Endothelial cell of umbilical vein (primary cell): ENCODE data around the gene KRTAP10-12. TPM values are rescaled to one million over a fixed set of nuclear protein-coding genes. Genes with fewer than 3 reads are reported as not detected.

Experiments used
- BruUV-seq: library from RNA; stranded (reverse); fragments of 400-500 nt; replicated peaks from 2 replicates; lab custom pipeline; 2021; lab: Mats Ljungman, UMichigan
- CTCF ChIA-PET: fragments of 300-600, 350-600 bp; sonication (Branson Sonifier 250); formaldehyde crosslinking; loops from one replicate; lab custom pipeline; 2021; ENCODE audit warnings: antibody characterized with exemption, inconsistent platforms; lab: Charles Lee
- POLR2A ChIA-PET: fragments of 300-600, 350-600 bp; sonication (Branson Sonifier 250); formaldehyde crosslinking; loops from one replicate; lab custom pipeline; 2021; ENCODE audit warnings: antibody characterized with exemption, inconsistent platforms; lab: Charles Lee
- DNase-seq: peaks from one replicate; pipeline ENCODE4 v3.0.0-alpha.2; 2011; ENCODE audit warnings: low read depth, low spot score
- FAIRE-seq: peaks from 2 replicates; lab custom pipeline; 2011; peaks lifted over from hg19 to GRCh38; lab: Jason Lieb, UNC
- H2AFZ ChIP-seq: 2 replicates; pipeline ENCODE4 v1.6.0; 2012; ENCODE audit warnings: low read depth, low read length, control low read depth, inconsistent platforms
- H3K27ac ChIP-seq: 2 replicates; pipeline ENCODE4 v1.5.1; 2011; ENCODE audit warnings: low read depth, mild to moderate bottlenecking, control low read depth, low read length, moderate library complexity; ENCODE audit not compliant: insufficient read depth
- H3K27me3 ChIP-seq, 2 experiments: 2 replicates each; pipeline versions ENCODE4 v1.6.0 to v1.6.1; 2011; ENCODE audit warnings: low read length in 2 of 2, mixed read lengths in 1 of 2; ENCODE audit not compliant: control insufficient read depth in 2 of 2, insufficient read depth in 2 of 2
- H3K36me3 ChIP-seq, 2 experiments: 2 replicates in 1 of 2; 3 replicates in 1 of 2; pipeline ENCODE4 v1.5.1; 2011; ENCODE audit warnings: low read length in 2 of 2, mild to moderate bottlenecking in 1 of 2, moderate library complexity in 1 of 2; ENCODE audit not compliant: control insufficient read depth in 2 of 2, insufficient read depth in 2 of 2; ENCODE audit errors: extremely low read depth in 1 of 2
- H3K4me1 ChIP-seq: 3 replicates; pipeline ENCODE4 v1.5.1; 2011; ENCODE audit warnings: mild to moderate bottlenecking, low read length; ENCODE audit not compliant: control insufficient read depth, insufficient read depth; ENCODE audit errors: extremely low read depth
- H3K4me2 ChIP-seq: 2 replicates; pipeline ENCODE4 v1.6.1; 2011; ENCODE audit warnings: low read length, control low read depth, mixed read lengths; ENCODE audit not compliant: insufficient read depth
- H3K4me3 ChIP-seq, 3 experiments: fragments of 200-600 bp in 1 of 3; sonication (generic), shearing (Covaris generic) in 1 of 3; replicated peaks in 1 of 3; 2 replicates each; pipeline ENCODE4 v1.5.1; 2011 to 2016; ENCODE audit warnings: control low read depth in 3 of 3, low read length in 3 of 3, mild to moderate bottlenecking in 2 of 3, inconsistent platforms in 1 of 3, low read depth in 1 of 3, moderate library complexity in 1 of 3; ENCODE audit not compliant: insufficient read depth in 1 of 3
- H3K79me2 ChIP-seq: 2 replicates; pipeline ENCODE4 v1.6.0; 2012; ENCODE audit warnings: low read length, inconsistent platforms; ENCODE audit not compliant: control insufficient read depth, insufficient read depth
- H3K9ac ChIP-seq: replicated peaks from 2 replicates; pipeline ENCODE3; 2011; ENCODE audit warnings: low read length, control low read depth; ENCODE audit not compliant: insufficient read depth; ENCODE audit errors: extremely low read depth
- H3K9me1 ChIP-seq: replicated peaks from 3 replicates; pipeline ENCODE4 v1.6.0; 2011; ENCODE audit warnings: mild to moderate bottlenecking, low read length; ENCODE audit not compliant: control insufficient read depth, insufficient read depth; ENCODE audit errors: extremely low read depth
- H3K9me3 ChIP-seq: replicated peaks from 2 replicates; pipeline ENCODE4 v1.5.1; 2012; ENCODE audit warnings: low read length, inconsistent platforms; ENCODE audit not compliant: control insufficient read depth, insufficient read depth
- H4K20me1 ChIP-seq: replicated peaks from 2 replicates; pipeline ENCODE3; 2011; ENCODE audit warnings: mild to moderate bottlenecking, low read length; ENCODE audit not compliant: control insufficient read depth, insufficient read depth; ENCODE audit errors: extremely low read depth
- CTCF ChIP-seq, 2 donors: IDR thresholded peaks; 1 replicate in 1 of 2; 2 replicates in 1 of 2; pipeline ENCODE4 v1.5.1; 2011; ENCODE audit warnings: low read length in 2 of 2, mild to moderate bottlenecking in 2 of 2, moderate library complexity in 2 of 2, control low read depth in 1 of 2, inconsistent platforms in 1 of 2, low read depth in 1 of 2; ENCODE audit not compliant: insufficient read depth in 1 of 2; ENCODE audit errors: extremely low read depth in 1 of 2
- EZH2 ChIP-seq: IDR thresholded peaks from 2 replicates; pipeline ENCODE4 v1.6.1; 2012; ENCODE audit warnings: borderline replicate concordance, low read depth, mild to moderate bottlenecking, moderate library complexity, low read length, inconsistent platforms; ENCODE audit not compliant: severe bottlenecking
- FOS ChIP-seq: IDR thresholded peaks from 2 replicates; pipeline ENCODE4 v1.6.1; 2011; ENCODE audit warnings: mild to moderate bottlenecking, low read length, moderate library complexity, borderline replicate concordance; ENCODE audit not compliant: insufficient read depth
- GATA2 ChIP-seq: IDR thresholded peaks from 2 replicates; pipeline ENCODE4 v1.7.0; 2011; ENCODE audit warnings: low read depth, mild to moderate bottlenecking, moderate library complexity, mixed read lengths, low read length; ENCODE audit not compliant: insufficient read length, insufficient read depth
- JUN ChIP-seq: IDR thresholded peaks from 2 replicates; pipeline ENCODE4 v1.6.1; 2011; ENCODE audit warnings: borderline replicate concordance, low read depth; ENCODE audit not compliant: insufficient read length, insufficient read depth
- MAX ChIP-seq: IDR thresholded peaks from 2 replicates; pipeline ENCODE4 v1.6.1; 2011; ENCODE audit not compliant: insufficient read depth, insufficient read length
- MYC ChIP-seq: IDR thresholded peaks from one replicate; pipeline ENCODE4 v1.6.1; 2011; ENCODE audit warnings: mild to moderate bottlenecking, low read depth, low read length
- POLR2A ChIP-seq: IDR thresholded peaks from 2 replicates; pipeline ENCODE4 v1.6.1; 2012; ENCODE audit warnings: low read depth, mild to moderate bottlenecking, control low read depth, low read length
- POLR2AphosphoS5 ChIP-seq: IDR thresholded peaks from 2 replicates; pipeline ENCODE4 v1.6.1; 2012; ENCODE audit warnings: low read depth, mild to moderate bottlenecking, control low read depth, low read length, moderate library complexity; ENCODE audit not compliant: insufficient read depth
- dilution Hi-C: fragments of 300-500 bp; cut with MboI; formaldehyde crosslinking; loops from one replicate; pipeline ENCODE4 v1.15.0; 2019; ENCODE audit warnings: low sequenced_read_pairs; ENCODE audit not compliant: extremely low pct_ligation_motif_present
- intact Hi-C: fragments of 100-400 bp; cut with micrococcal nuclease; formaldehyde crosslinking; loops from one replicate; pipeline ENCODE4 v1.10.0; 2022
- polyA plus RNA-seq, 4 experiments: library from polyadenylated mRNA; depleted of rRNA in 3 of 4; stranded (reverse) in 3 of 4; unstranded in 1 of 4; fragments of >200 nt; gene quantifications; 2 replicates each; pipeline versions ENCODE4 v1.2.1 to v1.2.3, GENCODE V29; 2011 to 2012; ENCODE audit warnings: missing spikeins in 1 of 4
- total RNA-seq: library from RNA; stranded (reverse); gene quantifications from 2 replicates; pipeline ENCODE4 v1.2.3, GENCODE V29; 2021

Gene KRTAP10-12
- total and polyA plus RNA-seq, 2 donors (not counting 3 experiments of a cell fraction or from before 2014, with no cell fraction given), result not detected

GRCh38 chr21:44682580-44683151 is 14.3 kb upstream of the KRTAP10-12 start:
- Histone ChIP-seq H3K9me3 (no peaks in the 10 kb centered on the region), H3K36me3 (no peaks in the 10 kb centered on the region), H3K79me2 (no peaks in the 10 kb centered on the region), H3K4me1 (no peaks in the 10 kb centered on the region), H3K27ac (no peak overlapping the region), H3K9ac (no peak overlapping the region), H3K27me3 (peaks cover 4 to 10% of the 10 kb centered on the region in 2 experiments), H3K4me3 (no peak overlapping the region), H4K20me1 (no peaks in the 10 kb centered on the region), H3K4me2 (no peak overlapping the region), H2AFZ (no peak overlapping the region), H3K9me1 (no peaks in the 10 kb centered on the region)
- DNase-seq (no peak), FAIRE-seq (no peak)
- TF ChIP-seq JUN (no peak), MAX (no peak), POLR2AphosphoS5 (no peak), FOS (no peak), GATA2 (no peak), EZH2 (no peak), MYC (no peak), POLR2A (no peak)
- intact Hi-C loops (no loop called here), dilution Hi-C loops (no loop called here)
- BruUV-seq, result no TSS peak
- ChIA-PET CTCF (no interaction called here), POLR2A (no interaction called here)

- CTCF ChIA-PET, result interaction anchor here (1.3 to 2.2 kb wide), 3 partner anchors 11 to 109 kb away, joined by 3 to 5 read pairs (median 3); no protein-coding TSS in a partner anchor
- DNase-seq (no peak), FAIRE-seq (no peak)
- Histone ChIP-seq H3K4me1 (no peaks in the 10 kb centered on the region), H4K20me1 (no peaks in the 10 kb centered on the region), H3K9me1 (no peaks in the 10 kb centered on the region), H3K4me2 (no peak overlapping the region), H3K36me3 (no peaks in the 10 kb centered on the region), H2AFZ (no peak overlapping the region), H3K27ac (no peak overlapping the region), H3K27me3 (peaks cover 5 to 10% of the 10 kb centered on the region in 2 experiments), H3K79me2 (no peaks in the 10 kb centered on the region), H3K9ac (no peak overlapping the region), H3K4me3 (no peak overlapping the region), H3K9me3 (no peaks in the 10 kb centered on the region)
- POLR2A ChIA-PET, result no interaction called here
- no TSS peak for BruUV-seq
- TF ChIP-seq MAX (no peak), CTCF (IDR thresholded peaks at IDR 0.05; ENCODE audit: extremely low read depth in 1 of 2, insufficient read depth in 1 of 2, low read depth in 1 of 2, low read length in 2 of 2) (no peak), JUN (no peak), POLR2A (no peak), POLR2AphosphoS5 (no peak), GATA2 (no peak), FOS (no peak), EZH2 (no peak), MYC (no peak)
- intact Hi-C loops, result no loop called here
- dilution Hi-C loops, result no loop called here
Measured at GRCh38 chr21:44684077-44684476, 12.9 kb upstream of the KRTAP10-12 start.
